Left ventricle myocardium inferior (tissue), 1 donor: ENCODE measurements around the gene ZNF710. TPM values are rescaled to one million over a fixed set of nuclear protein-coding genes. Genes with fewer than 3 reads are reported as not detected.

Experiments
- DNase-seq: peaks from one replicate; pipeline ENCODE4 v3.0.0-alpha.2; 2020
- H3K27ac ChIP-seq: fragments of 200-600 bp; replicated peaks from 2 replicates; pipeline ENCODE4 v1.8.0; 2021
- H3K27me3 ChIP-seq: fragments of 200-600 bp; 2 replicates; pipeline ENCODE4 v1.8.0; 2021; ENCODE audit warnings: low read depth
- H3K36me3 ChIP-seq: fragments of 200-600 bp; 2 replicates; pipeline ENCODE4 v1.8.0; 2021
- H3K4me1 ChIP-seq: fragments of 200-600 bp; 2 replicates; pipeline ENCODE4 v1.8.0; 2021
- H3K4me3 ChIP-seq: fragments of 200-600 bp; 2 replicates; pipeline ENCODE4 v1.8.0; 2021; ENCODE audit warnings: mild to moderate bottlenecking, moderate library complexity
- H3K9me3 ChIP-seq: fragments of 200-600 bp; replicated peaks from 2 replicates; pipeline ENCODE4 v1.8.0; 2021
- CTCF ChIP-seq: fragments of 200-600 bp; IDR thresholded peaks from 2 replicates; pipeline ENCODE4 v1.8.0; 2021; ENCODE audit warnings: antibody characterized with exemption, mild to moderate bottlenecking, borderline replicate concordance
- intact Hi-C: fragments of 100-400 bp; cut with micrococcal nuclease; formaldehyde crosslinking; loops from one replicate; pipeline ENCODE4 v1.11.0; 2022
- total RNA-seq: library from RNA; stranded (reverse); fragmentation: NEBNext Ultra II Directional; extraction: Animal tissue kit (Norgen Biotek cat#: 25700); gene quantifications from one replicate; pipeline ENCODE4 v1.2.1, GENCODE V29; 2021
- donor health status: DM: no; HTN: yes; CAD: no; lungs with severe emphysema.

ZNF710 gene
- total RNA-seq, 1 donor from 2014 or later: 5.5 TPM

GRCh38 chr15:89998141-89998661, 2.9 kb upstream of the ZNF710 start:
- intact Hi-C loops: loop anchor here (10.0 kb wide), 1 partner anchor 67 kb away; no protein-coding TSS in a partner anchor
- Histone ChIP-seq H3K36me3 (no peaks in the 10 kb centered on the region), H3K4me3 (no peak overlapping the region)

GRCh38 chr15:89998923-89999675, 2.0 kb upstream of the ZNF710 start:
- intact Hi-C loops: loop anchor here (10.0 kb wide), 1 partner anchor 66 kb away; no protein-coding TSS in a partner anchor
- H3K9me3 ChIP-seq: no peaks in the 10 kb centered on the region
- TF ChIP-seq CTCF: no peak
- peak overlapping the region; percentile 94 for H3K4me3 ChIP-seq
- H3K4me1 ChIP-seq: peaks cover 41% of the 10 kb centered on the region
- no peaks in the 10 kb centered on the region for H3K27me3 ChIP-seq
- no peak for DNase-seq
- peak overlapping the region; percentile 84 for H3K27ac ChIP-seq
- H3K36me3 ChIP-seq: no peaks in the 10 kb centered on the region

More at GRCh38 chr15:89998141-89998661, 2.9 kb upstream of the ZNF710 start:
- no peak for DNase-seq
- no peak overlapping the region for H3K27ac ChIP-seq
- peaks cover 32% of the 10 kb centered on the region for H3K4me1 ChIP-seq
- no peaks in the 10 kb centered on the region for H3K9me3 ChIP-seq
- TF ChIP-seq CTCF: no peak
- H3K27me3 ChIP-seq: no peaks in the 10 kb centered on the region

GRCh38 chr15:89999676-90000185, 1.4 kb upstream of the ZNF710 start:
- Histone ChIP-seq H3K27ac (peak overlapping the region; percentile 84), H3K36me3 (no peaks in the 10 kb centered on the region), H3K4me3 (peak overlapping the region; percentile 94), H3K9me3 (no peaks in the 10 kb centered on the region), H3K27me3 (no peaks in the 10 kb centered on the region), H3K4me1 (peaks cover 47% of the 10 kb centered on the region)
- TF ChIP-seq CTCF: no peak
- intact Hi-C loops: loop anchor here (10.0 kb wide), 1 partner anchor 65 kb away; no protein-coding TSS in a partner anchor
- no peak for DNase-seq

- intact Hi-C loops: no loop called here
- DNase-seq: no peak
These were observed 730 bp upstream of the ZNF710 start for GRCh38 chr15:90000186-90001001.

More at GRCh38 chr15:90000186-90001001, 730 bp upstream of the ZNF710 start:
- H3K27ac ChIP-seq: peak overlapping the region; percentile 84
- H3K27me3 ChIP-seq: no peaks in the 10 kb centered on the region
- H3K4me3 ChIP-seq: peak overlapping the region; percentile 94
- no peaks in the 10 kb centered on the region for H3K36me3 ChIP-seq
- peaks cover 54% of the 10 kb centered on the region for H3K4me1 ChIP-seq
- H3K9me3 ChIP-seq: no peaks in the 10 kb centered on the region
- TF ChIP-seq CTCF: no peak
